Measurements from ENCODE around the gene OAS3.

Gene OAS3

GRCh38 chr12:113005762-113006161 lies 67.5 kb downstream of the OAS3 start:
- Histone ChIP-seq H3K27ac (no peak overlapping the region), H3K27me3 (no peaks in the 10 kb centered on the region), H3K9me3 (no peaks in the 10 kb centered on the region), H3K36me3 (peaks cover 0 to 32% (median 29%) of the 10 kb centered on the region in 3 donors), H3K4me3 (no peak overlapping the region), H3K4me1 (no peaks in the 10 kb centered on the region)
- intact Hi-C loops (cut with DNase I; ENCODE audit: low total_unique reads) = no loop called here
- no peak for TF ChIP-seq CTCF (IDR thresholded peaks at IDR 0.05)
- DNase-seq = no peak

DNA sequence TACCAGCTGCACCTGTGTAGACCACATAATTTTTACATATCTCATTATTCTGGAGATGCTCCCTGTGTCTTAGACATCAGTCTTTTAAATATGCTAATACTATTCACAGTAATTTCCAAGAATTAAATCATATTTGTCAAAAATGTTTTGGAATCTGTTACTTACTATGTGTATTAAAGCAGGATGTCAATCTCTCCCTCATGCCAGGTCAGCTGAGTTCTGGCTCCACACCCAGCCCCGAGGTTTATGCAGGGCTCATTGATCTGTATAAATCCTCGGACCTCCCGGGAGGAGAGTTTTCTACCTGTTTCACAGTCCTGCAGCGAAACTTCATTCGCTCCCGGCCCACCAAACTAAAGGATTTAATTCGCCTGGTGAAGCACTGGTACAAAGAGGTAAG lies 67.9 kb downstream of the OAS3 start:
- H3K4me3 ChIP-seq = no peak overlapping the region
- intact Hi-C loops (cut with DNase I; ENCODE audit: low total_unique reads) = no loop called here
- H3K27ac ChIP-seq = no peak overlapping the region
- no peak for TF ChIP-seq CTCF (IDR thresholded peaks at IDR 0.05)
- H3K36me3 ChIP-seq = peaks cover 0 to 34% (median 33%) of the 10 kb centered on the region in 3 donors
- H3K4me1 ChIP-seq = no peaks in the 10 kb centered on the region
- no peaks in the 10 kb centered on the region for H3K27me3 ChIP-seq
- H3K9me3 ChIP-seq = no peaks in the 10 kb centered on the region
- DNase-seq = no peak

- intact Hi-C loops (cut with DNase I; ENCODE audit: low total_unique reads) = no loop called here
- no peaks in the 10 kb centered on the region for H3K27me3 ChIP-seq
- no peak for DNase-seq
- TF ChIP-seq CTCF (IDR thresholded peaks at IDR 0.05) = no peak
- no peaks in the 10 kb centered on the region for H3K9me3 ChIP-seq
- no peaks in the 10 kb centered on the region for H3K4me1 ChIP-seq
- peaks cover 0 to 38% (median 33%) of the 10 kb centered on the region in 3 donors for H3K36me3 ChIP-seq
- no peak overlapping the region for H3K27ac ChIP-seq
- no peak overlapping the region for H3K4me3 ChIP-seq
These were observed 68.4 kb downstream of the OAS3 start for GRCh38 chr12:113006641-113007040.

GRCh38 chr12:113007166-113007565 lies 68.9 kb downstream of the OAS3 start:
- H3K9me3 ChIP-seq = no peaks in the 10 kb centered on the region
- no peak overlapping the region for H3K27ac ChIP-seq
- H3K4me3 ChIP-seq = no peak overlapping the region
- no peaks in the 10 kb centered on the region for H3K4me1 ChIP-seq
- peaks cover 0 to 39% (median 33%) of the 10 kb centered on the region in 3 donors for H3K36me3 ChIP-seq
- DNase-seq = no peak
- no peaks in the 10 kb centered on the region for H3K27me3 ChIP-seq
- TF ChIP-seq CTCF (IDR thresholded peaks at IDR 0.05) = no peak
- intact Hi-C loops (cut with DNase I; ENCODE audit: low total_unique reads) = no loop called here

DNA sequence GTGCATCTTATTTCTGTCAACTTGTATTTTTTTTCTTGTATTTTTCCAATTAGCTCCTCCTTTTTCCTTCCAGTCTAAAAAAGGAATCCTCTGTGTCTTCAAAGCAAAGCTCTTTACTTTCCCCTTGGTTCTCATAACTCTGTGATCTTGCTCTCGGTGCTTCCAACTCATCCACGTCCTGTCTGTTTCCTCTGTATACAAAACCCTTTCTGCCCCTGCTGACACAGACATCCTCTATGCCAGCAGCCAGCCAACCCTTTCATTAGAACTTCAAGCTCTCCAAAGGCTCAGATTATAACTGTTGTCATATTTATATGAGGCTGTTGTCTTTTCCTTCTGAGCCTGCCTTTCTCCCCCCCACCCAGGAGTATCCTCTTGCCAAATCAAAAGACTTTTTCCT lies 72.4 kb downstream of the OAS3 start:
- Histone ChIP-seq H3K4me1 (no peaks in the 10 kb centered on the region), H3K27me3 (peaks cover 0 to 3% of the 10 kb centered on the region in 2 donors), H3K27ac (no peak overlapping the region), H3K4me3 (no peak overlapping the region), H3K36me3 (peaks cover 0 to 33% (median 24%) of the 10 kb centered on the region in 3 donors), H3K9me3 (no peaks in the 10 kb centered on the region)
- no peak for DNase-seq
- TF ChIP-seq CTCF (IDR thresholded peaks at IDR 0.05) = no peak
- intact Hi-C loops (cut with DNase I; ENCODE audit: low total_unique reads) = no loop called here

- Histone ChIP-seq H3K4me3 (no peak overlapping the region), H3K36me3 (peaks cover 0 to 20% (median 6%) of the 10 kb centered on the region in 3 donors), H3K9me3 (no peaks in the 10 kb centered on the region), H3K27ac (no peak overlapping the region), H3K4me1 (no peaks in the 10 kb centered on the region), H3K27me3 (peaks cover 0 to 9% of the 10 kb centered on the region in 2 donors)
- DNase-seq = no peak
- TF ChIP-seq CTCF (IDR thresholded peaks at IDR 0.05) = no peak
- intact Hi-C loops (cut with DNase I; ENCODE audit: low total_unique reads) = no loop called here
These were observed 76.3 kb downstream of the OAS3 start for GRCh38 chr12:113014565-113014964.
